GM12801 (cell line): ENCODE measurements around the gene CLEC7A.

Experiments used
- TF ChIP-seq, protein P1 (sequence below): IDR thresholded peaks from one replicate; pipeline ENCODE4 v1.5.1; 2011; ENCODE audit warnings: control low read depth; ENCODE audit not compliant: insufficient read length; ENCODE audit errors: extremely low read depth

CLEC7A gene

DNA sequence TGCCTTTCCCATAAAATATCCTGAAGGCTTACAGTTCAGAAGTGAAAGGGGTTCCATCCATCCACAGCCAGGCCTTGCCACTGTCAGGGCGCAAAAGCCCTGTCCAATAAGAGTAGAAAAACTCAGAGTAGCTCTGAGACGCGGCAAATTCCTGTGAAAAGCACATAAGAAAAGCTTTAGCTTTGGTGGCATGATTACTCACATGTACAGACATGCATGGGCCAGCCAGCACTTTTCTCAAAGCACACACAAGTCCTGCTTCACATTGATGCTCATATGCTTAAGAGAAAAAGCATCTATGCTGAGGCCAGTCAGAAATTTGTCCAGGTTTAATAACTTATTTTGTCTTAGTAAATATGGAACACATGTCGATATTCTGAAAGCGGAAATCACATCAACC, 56.7 kb downstream of the CLEC7A start:
- TF ChIP-seq, protein P1, sequence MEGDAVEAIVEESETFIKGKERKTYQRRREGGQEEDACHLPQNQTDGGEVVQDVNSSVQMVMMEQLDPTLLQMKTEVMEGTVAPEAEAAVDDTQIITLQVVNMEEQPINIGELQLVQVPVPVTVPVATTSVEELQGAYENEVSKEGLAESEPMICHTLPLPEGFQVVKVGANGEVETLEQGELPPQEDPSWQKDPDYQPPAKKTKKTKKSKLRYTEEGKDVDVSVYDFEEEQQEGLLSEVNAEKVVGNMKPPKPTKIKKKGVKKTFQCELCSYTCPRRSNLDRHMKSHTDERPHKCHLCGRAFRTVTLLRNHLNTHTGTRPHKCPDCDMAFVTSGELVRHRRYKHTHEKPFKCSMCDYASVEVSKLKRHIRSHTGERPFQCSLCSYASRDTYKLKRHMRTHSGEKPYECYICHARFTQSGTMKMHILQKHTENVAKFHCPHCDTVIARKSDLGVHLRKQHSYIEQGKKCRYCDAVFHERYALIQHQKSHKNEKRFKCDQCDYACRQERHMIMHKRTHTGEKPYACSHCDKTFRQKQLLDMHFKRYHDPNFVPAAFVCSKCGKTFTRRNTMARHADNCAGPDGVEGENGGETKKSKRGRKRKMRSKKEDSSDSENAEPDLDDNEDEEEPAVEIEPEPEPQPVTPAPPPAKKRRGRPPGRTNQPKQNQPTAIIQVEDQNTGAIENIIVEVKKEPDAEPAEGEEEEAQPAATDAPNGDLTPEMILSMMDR, result no peak

DNA sequence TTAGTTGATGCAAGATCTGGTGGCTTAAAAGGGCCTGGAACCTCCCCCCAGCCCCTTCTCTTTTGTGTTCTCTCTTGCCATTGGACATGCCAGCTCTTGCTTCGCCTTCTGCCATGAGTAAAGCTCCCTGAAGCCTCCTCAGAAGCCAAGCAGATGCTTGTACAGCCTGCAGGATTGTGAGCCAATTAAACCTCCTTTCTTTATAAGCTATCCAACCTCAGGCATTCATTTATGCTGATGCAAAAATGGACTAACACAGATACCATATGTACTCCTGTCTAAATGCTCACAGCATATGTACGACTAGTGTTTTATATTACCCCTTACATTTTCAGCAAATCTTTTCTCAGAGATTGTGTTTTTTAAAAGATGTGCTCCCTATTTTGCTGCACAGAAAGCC, 57.9 kb downstream of the CLEC7A start:
- TF ChIP-seq, protein P1, result no peak

DNA sequence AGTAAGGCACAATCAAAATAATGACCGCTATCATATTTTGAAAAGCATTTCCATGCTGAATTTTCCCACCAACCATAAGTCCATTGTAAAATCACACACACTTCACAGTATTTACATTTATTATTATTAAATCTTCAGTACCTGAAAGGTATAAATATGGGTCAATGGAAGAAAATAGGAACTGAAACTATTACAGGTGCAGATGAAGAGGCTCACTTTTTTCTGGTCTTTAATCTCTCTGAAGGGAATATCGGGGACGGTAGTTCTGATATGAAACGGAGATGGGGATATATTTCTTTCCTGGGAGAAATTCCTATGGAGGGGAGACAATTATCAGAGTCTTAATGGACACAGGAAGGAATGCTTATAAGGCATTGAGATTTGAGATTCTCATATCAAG, 59.6 kb downstream of the CLEC7A start:
- TF ChIP-seq, protein P1, result no peak

DNA sequence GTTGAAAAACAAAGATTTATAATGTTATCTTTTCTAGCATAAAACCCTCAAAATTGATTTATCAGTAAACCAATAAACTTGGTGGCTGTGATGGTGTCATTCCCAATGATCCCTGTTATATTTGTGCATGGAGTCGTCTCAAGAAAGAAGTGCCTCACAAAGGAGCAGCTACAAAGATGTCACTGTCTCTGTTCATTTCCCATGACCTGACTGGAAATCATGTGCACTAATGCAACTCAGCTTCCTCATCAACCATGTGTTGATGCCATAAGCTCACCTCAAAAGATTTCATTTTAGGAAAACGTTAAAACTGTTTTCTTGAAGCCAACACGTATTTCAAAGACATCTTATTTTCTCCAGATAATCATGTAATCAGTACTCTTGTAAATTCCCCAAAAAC, 60.0 kb downstream of the CLEC7A start:
- TF ChIP-seq, protein P1, result no peak

DNA sequence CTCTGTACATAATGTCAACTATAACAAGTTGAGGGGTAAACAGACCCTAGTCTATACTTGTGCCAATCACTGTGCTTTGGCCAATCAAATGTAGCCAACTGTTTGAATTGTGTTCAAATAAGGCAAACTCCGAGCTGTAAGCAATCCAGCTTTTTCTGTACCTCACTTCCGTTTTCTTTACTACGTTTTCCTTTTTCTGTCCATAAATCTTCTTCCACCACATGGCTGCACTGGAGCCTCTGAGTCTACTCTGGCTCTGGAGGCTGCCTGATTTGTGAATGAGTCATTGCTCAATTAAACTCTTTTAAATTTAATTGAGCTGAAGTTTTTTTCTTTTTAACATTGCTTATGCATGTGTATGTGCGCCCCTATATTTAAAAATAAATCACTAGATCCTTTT, 60.9 kb downstream of the CLEC7A start:
- TF ChIP-seq, protein P1, result no peak

DNA sequence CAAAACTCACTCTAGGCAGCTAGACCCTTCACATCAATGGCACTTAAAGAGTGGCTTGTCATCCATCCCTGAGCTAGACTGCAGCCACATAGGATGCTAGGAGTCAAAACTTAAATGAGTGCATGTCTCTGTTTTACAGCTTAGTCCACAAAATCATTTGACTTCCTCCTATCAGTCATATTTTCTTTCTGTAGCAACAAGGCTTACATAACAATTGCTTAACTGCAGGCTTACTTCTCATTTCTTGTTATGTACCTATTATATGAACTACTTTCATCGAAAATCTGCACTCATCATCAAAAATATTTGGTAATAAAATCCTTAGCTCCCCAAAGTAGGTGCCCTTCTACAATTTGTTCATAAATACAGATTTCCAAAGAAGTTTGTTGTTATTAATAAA, 61.4 kb downstream of the CLEC7A start:
- TF ChIP-seq, protein P1, result no peak

DNA sequence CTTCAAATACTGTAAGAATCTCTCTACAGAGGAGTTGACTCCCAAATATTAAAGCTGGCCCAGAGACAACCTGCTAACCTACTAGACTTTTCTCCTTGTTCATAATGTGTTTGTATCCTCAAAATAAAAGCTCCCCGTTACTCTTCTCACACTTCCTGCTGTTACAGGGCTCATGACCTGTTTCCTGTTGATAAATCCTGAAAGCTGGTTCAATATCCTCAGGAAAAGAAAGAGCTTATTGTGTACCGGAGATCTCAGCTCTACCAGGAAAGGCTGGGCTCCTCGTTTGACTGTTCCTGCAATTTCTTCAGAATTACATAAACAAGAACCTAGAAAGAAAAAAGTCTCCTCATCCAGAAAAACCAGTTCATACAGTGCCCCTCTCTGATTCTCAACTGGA, 62.1 kb downstream of the CLEC7A start:
- TF ChIP-seq, protein P1, result no peak

DNA sequence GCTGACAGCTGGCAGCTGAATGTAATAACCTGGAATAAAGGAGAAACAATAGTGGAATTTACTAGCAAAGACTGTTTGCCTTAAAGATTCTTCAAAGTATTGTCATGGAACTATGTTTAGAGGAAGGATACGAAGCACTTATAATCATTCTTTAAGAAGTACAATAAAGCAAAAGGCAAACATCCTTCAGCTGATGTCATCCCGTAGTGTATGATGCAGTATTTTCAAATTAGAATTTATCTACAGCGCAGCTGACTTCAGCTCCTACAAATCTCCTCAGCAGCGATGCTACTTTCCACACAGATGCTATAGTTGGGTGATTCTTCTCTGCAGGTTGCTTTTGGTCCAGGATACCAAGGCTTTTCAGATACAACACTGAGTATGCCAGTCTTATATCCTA, 62.7 kb downstream of the CLEC7A start:
- TF ChIP-seq, protein P1, result no peak
